GM19023 (cell line): ENCODE measurements around the gene MGMT.

Experiments
- ATAC-seq: cut with Tn5 transposase; IDR thresholded peaks from one replicate; pipeline ENCODE4 v1.9.1; 2021; ENCODE audit warnings: mild to moderate bottlenecking, moderate library complexity; ENCODE audit not compliant: unreplicated experiment

MGMT gene

GRCh38 chr10:129517680-129518057 is 50.6 kb downstream of the MGMT start:
- ATAC-seq, result no peak

- no peak for ATAC-seq
These were observed 51.8 kb downstream of the MGMT start for GRCh38 chr10:129518793-129519192.

GRCh38 chr10:129520440-129521080 is 53.5 kb downstream of the MGMT start:
- no peak for ATAC-seq

- no peak for ATAC-seq
These were observed 54.4 kb downstream of the MGMT start for GRCh38 chr10:129521161-129522025.

GRCh38 chr10:129522041-129522585 is 55.1 kb downstream of the MGMT start:
- no peak for ATAC-seq

- no peak for ATAC-seq
These were observed 56.1 kb downstream of the MGMT start for GRCh38 chr10:129523031-129523722.

GRCh38 chr10:129523723-129524316 is 56.8 kb downstream of the MGMT start:
- no peak for ATAC-seq

- no peak for ATAC-seq
These were observed 57.9 kb downstream of the MGMT start for GRCh38 chr10:129524936-129525335.

GRCh38 chr10:129525401-129525801 is 58.4 kb downstream of the MGMT start:
- no peak for ATAC-seq

- no peak for ATAC-seq
These were observed 59.9 kb downstream of the MGMT start for GRCh38 chr10:129526943-129527342.

GRCh38 chr10:129528376-129528978 is 61.4 kb downstream of the MGMT start:
- ATAC-seq, result no peak

- no peak for ATAC-seq
These were observed 63.5 kb downstream of the MGMT start for GRCh38 chr10:129530581-129530980.

- no peak for ATAC-seq
These were observed 64.3 kb downstream of the MGMT start for GRCh38 chr10:129531195-129531968.

- ATAC-seq, result no peak
These were observed 65.1 kb downstream of the MGMT start for GRCh38 chr10:129531969-129532660.

- ATAC-seq, result no peak
These were observed 65.8 kb downstream of the MGMT start for GRCh38 chr10:129532838-129533237.

GRCh38 chr10:129533281-129533680 is 66.2 kb downstream of the MGMT start:
- no peak for ATAC-seq

GRCh38 chr10:129534826-129535225 is 67.8 kb downstream of the MGMT start:
- ATAC-seq, result no peak

GRCh38 chr10:129536336-129536735 is 69.3 kb downstream of the MGMT start:
- ATAC-seq, result no peak

- no peak for ATAC-seq
These were observed 70.1 kb downstream of the MGMT start for GRCh38 chr10:129537151-129537550.
